ENCODE data around the gene SIT1.

The SIT1 gene

DNA sequence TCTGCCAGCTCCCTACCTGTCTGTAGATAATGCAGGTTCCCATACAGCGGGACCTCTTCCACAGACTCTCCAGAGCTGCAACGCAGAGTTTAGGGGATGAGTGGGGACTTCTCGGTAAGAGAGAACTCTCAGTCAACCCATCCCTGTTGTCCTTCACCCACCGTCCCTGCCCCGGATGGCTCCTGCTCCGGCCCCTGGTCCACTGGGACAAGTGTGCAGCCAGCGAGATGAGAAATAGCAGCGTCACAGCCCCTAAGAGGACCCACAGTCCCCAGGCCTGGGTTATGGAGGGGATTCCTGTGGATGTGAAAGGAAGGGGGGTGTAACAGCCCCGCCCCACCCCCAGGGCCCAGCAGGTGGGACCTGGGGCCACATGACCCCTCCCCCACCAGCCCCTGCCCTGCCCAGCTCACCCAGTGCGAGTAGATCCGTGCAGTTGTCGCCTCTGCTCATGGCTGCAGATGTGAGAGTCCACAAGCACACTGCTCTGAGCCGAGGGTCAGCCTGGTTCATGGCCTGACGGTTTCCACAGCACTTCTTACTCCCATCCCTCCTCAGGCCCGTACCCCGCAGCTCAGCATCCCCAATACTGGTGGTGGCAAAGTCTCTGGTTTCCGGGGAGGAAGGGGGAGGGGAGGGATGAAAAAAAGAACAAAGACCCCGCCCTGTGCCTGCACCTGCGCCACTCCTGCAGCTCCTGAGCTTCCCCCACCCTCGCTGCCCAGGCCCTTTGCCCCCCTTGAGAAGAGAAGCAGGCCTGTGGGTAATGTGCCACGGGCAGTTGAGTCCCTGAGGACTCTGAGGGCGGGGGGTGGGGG, at the start of gene SIT1:
Gene SIT1 (minus strand): TSS at position 591 of the 818 bp plus-strand sequence. CDS start 78 bp downstream, at position 513.
- DNase-seq: no peak

DNA sequence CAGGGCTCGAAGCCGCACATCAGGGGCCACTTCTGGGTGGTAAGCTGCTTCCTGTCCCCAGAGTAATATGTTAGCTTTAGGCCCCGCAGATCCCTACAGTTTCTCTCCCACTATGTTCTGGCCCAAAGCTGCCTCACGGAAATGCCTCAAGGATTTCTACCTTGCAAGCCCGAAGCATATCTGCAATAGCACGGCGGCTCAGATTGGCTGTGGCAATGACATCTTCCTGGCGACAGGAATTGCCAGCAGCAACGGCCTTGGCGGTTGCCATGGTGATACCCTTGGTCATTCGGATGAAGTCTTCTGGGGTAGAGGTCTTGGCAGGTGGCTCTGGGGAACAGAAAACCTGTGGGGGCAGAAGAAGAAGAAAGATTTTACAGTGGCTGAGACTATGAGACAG, 49.3 kb upstream of the SIT1 start:
- no peak for DNase-seq

GRCh38 chr9:35698231-35698630, 47.5 kb upstream of the SIT1 start:
- no peak for DNase-seq

GRCh38 chr9:35697486-35697885, 46.8 kb upstream of the SIT1 start:
- no peak for DNase-seq

- peak; percentile 3 to 10 for DNase-seq
Measured at GRCh38 chr9:35696520-35697215, 45.9 kb upstream of the SIT1 start.

DNA sequence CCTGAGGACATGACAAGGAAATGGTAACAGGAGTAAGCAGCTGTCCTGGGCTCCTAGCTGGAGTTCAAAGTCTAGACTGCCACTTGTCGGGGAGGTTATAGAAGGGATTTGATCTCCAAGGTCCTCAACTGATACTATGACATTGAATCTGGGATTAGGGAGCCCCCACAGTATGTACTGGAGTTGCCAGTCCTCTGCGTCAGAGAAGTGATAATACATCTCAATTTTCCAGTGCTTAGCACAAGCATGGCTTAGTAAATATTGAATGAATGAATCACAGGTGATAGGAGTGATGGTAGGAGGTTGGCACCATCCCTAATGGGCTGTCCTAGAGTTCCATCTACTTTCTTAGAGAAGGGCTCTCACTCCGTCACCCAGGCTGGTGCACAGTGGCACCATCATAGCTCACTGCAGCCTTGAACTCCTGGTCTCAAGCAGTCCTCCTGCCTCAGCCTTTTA, 45.2 kb upstream of the SIT1 start:
- DNase-seq: no peak

GRCh38 chr9:35691757-35692301, 41.1 kb upstream of the SIT1 start:
- DNase-seq: no peak

DNA sequence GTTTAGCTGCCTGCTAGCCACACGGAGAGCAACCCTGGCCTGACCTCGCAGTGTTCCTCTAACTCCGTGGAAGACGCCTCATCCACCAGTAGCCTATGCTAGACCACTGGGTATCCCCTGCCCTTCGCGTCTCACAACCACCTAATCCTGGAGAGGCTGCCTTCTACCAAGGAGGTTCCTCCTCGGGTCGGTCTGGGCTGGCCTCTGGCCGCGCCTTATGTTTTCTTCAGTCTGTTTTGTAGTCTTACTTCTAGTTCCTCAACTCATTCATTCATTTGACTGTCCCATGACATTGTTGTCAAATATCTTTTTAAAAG, 40.6 kb upstream of the SIT1 start:
- no peak for DNase-seq

DNA sequence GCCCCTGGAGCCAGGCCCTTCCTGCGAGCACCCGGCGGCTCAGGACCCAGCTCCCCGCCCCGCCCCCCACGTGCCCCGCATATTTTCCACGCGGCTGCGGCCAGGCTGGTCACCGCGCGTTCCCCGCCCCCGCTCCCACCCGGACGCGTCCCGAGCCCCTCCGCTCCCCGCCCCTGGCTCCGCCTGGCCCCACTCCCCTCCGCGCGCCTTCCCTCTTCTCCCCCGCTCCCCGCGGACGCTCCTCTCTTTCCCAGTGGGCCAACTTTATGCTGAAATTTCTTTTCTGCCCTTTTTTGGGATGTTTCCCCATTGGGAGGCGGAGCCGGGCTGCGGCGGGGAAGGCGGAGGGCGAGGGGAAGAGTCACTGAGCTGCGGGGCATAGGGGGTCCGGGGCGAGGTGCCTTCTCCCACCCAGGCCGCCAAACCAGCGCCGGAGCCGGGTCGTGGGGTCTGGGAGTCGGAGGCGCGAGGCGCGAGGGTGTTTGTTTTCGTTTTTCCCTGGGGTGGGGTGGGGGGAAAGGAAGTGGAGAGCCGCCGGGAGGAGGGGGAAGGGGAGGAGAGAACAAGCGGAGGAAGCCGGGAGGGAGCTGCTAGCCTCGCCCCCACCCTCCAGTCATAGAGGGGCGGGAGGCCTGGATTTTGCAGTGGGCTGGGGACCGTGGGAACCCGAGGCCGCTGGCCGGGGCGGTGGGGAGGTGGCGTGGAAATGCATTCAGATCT, 40.0 kb upstream of the SIT1 start:
- DNase-seq: peak in 1 of 2 experiments; percentile 6

- DNase-seq: no peak
Measured at GRCh38 chr9:35690294-35690613, 39.5 kb upstream of the SIT1 start.

DNA sequence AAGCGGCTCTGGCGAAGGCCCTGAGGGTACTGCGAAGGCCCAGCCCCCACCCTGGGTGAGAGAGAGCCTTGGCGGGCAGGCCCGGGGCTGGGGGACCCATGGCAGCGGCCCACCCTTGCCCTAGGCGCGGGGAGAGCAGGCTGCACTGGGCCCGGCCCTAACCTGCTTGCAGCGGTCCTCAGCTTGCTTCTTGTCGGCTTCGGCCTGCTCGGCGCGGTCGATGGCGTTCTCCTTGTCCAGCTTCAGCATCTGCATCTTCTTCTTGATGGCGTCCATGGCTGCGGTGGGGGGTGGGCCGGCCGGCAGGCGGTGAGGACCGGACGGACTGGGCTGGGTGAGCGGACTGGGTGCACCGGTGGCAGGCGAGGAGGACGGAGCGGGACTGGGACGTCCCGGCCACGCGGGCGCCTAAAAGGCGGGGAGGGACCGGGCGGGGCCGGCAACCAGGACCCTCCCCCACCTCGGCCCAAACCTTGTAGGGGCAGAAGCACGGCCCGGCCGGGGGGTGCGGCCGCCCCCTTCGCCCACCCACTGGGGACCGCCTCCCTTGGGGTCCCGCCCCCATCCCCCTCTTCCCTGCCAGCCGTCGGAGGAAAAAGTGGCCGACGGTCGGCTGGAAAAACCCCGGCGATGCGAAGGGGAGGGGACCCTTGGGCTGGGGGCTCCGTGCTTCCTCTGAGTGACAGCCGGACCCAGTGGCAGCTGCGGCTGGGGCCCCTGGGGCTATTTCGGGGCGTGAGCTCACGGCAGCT, 39.0 kb upstream of the SIT1 start, which contains the start of gene TPM2:
Gene TPM2 (minus strand): TSS at position 384 of the 752 bp plus-strand sequence. CDS start 108 bp downstream, at position 276.
- DNase-seq: no peak

- DNase-seq: no peak
Measured at GRCh38 chr9:35688558-35689541, 38.1 kb upstream of the SIT1 start.

- DNase-seq: no peak
Measured at GRCh38 chr9:35687972-35688557, 37.3 kb upstream of the SIT1 start.

DNA sequence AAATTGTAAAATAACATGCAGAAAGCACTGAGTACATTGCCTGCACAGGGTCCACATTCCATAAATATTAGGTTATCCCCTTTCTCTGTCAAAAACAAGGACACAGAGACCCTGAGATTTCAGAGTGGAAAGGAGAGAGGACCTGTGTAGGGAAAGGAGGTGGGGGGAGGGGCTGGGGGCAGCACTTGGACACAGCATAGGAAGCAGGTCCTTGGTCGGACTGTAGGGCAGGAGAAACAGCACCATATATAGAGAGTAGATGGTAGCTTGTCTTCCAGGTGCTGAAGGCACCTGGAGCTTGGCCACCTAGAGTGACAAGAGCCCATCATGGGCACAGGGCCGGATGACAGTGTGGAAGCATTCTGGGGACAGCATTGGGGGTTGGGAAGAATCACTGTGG, 36.6 kb upstream of the SIT1 start:
- no peak for DNase-seq

GRCh38 chr9:35686222-35687203, 35.8 kb upstream of the SIT1 start:
- no peak for DNase-seq

DNA sequence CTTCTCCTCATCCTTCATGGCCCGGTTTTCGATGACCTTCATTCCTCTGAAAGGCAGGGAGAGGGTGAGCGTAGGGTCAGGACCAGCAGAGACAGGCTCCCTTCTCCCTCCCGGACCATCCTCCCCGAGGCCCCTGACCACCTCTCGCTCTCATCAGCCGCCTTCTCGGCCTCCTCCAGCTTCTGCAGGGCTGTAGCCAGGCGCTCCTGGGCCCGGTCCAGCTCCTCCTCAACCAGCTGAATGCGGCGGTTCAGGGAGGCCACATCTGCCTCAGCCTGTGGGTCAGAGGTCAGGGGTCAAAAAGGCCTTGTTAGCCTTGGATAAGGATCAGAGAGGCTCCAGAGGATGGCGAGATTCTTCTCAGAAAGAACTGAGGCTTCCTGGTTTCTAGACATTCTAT, 34.8 kb upstream of the SIT1 start:
- DNase-seq: no peak

DNA sequence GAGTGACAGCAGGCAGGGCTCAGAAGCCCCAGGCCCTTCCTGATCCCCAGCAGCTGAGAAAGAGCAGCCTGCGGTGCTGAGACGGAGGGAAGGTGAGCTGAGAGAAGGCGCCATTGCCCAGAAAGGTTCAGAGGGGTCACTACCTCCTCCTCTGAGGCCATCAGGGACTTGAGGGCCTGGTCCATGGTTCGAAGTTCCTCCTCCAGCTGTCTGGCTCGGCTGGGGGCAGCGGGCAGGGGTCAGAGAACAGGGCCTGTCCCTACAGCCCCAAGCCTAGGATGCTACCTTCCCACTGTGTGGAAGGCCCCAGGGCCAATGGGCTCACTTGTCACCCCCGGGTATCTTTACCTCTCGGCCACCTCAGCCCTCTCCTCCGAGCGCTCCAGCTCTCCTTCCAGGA, 34.2 kb upstream of the SIT1 start:
- DNase-seq: no peak

DNA sequence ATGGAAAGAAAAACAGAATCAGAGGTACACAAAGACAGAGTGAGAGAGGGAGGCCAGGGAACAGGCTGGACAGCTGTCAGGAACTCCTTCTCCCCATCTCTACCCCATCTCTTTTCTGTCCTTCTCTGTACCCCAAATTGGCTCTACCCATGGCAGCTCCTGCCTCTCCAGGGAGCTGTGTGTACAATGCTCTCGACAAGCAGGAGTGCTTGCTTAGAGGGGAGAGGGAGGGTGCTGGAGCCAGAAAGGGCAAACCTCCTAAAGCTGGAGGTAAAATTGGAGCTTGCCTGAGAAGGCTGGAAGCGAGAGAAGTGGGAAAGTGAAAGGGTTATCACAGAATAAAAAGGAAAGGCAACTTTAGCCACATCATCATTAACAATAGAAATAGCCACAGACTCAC, 32.6 kb upstream of the SIT1 start:
- no peak for DNase-seq

- no peak for DNase-seq
Measured at GRCh38 chr9:35682520-35683315, 32.0 kb upstream of the SIT1 start.

Data from SHP77 (cell line).